WTC11 (cell line): ENCODE measurements around the gene DNAJB11. TPM values are rescaled to one million over a fixed set of nuclear protein-coding genes. Genes with fewer than 3 reads are reported as not detected.

Source experiments
- ELF4 ChIP-seq: sonication (generic); formaldehyde crosslinking; IDR thresholded peaks from 2 replicates; pipeline ENCODE4 v1.8.1; 2022; ENCODE audit warnings: low read depth, mild to moderate bottlenecking, moderate library complexity, missing genetic modification reagents
- FOXJ3 ChIP-seq: sonication (generic); formaldehyde crosslinking; IDR thresholded peaks from 2 replicates; pipeline ENCODE4 v1.9.0; 2021; ENCODE audit warnings: missing genetic modification reagents, mild to moderate bottlenecking, borderline replicate concordance
- NFATC4 ChIP-seq: fragments of 250-450 bp; sonication (Bioruptor Pico); IDR thresholded peaks from 2 replicates; pipeline ENCODE4 v1.9.0; 2021; ENCODE audit warnings: mild to moderate bottlenecking
- SMAD4 ChIP-seq: sonication (generic); formaldehyde crosslinking; IDR thresholded peaks from 2 replicates; pipeline ENCODE4 v1.8.0; 2022; ENCODE audit warnings: mild to moderate bottlenecking, missing genetic modification reagents
- ZNF219 ChIP-seq: sonication (generic); formaldehyde crosslinking; IDR thresholded peaks from 2 replicates; pipeline ENCODE4 v1.8.0; 2023; ENCODE audit warnings: missing genetic modification reagents, mild to moderate bottlenecking, borderline replicate concordance
- total RNA-seq: library from RNA; stranded (reverse); gene quantifications from 3 replicates; pipeline ENCODE4 v1.2.3, GENCODE V29; 2021
- TF ChIP-seq, protein P1 (sequence below): fragments of 250-450 bp; sonication (Bioruptor Pico); IDR thresholded peaks from 2 replicates; pipeline ENCODE4 v1.9.0; 2021; ENCODE audit warnings: mild to moderate bottlenecking, borderline replicate concordance
- TF ChIP-seq, protein P2 (sequence below): sonication (generic); formaldehyde crosslinking; IDR thresholded peaks from 2 replicates; pipeline ENCODE4 v1.8.1; 2023; ENCODE audit warnings: mild to moderate bottlenecking, moderate library complexity, missing genetic modification reagents
- TF ChIP-seq, protein P3 (sequence below): fragments of 250-450 bp; sonication (Bioruptor Pico); IDR thresholded peaks from 2 replicates; pipeline ENCODE4 v2.1.2; 2022; ENCODE audit warnings: mild to moderate bottlenecking, moderate library complexity
- TF ChIP-seq, protein P4 (sequence below): sonication (generic); formaldehyde crosslinking; IDR thresholded peaks from 2 replicates; pipeline ENCODE4 v1.8.1; 2022; ENCODE audit warnings: low read depth, missing genetic modification reagents, borderline replicate concordance
- TF ChIP-seq, protein P5 (sequence below): fragments of 200-600 bp; IDR thresholded peaks from 2 replicates; pipeline ENCODE4 v1.8.0; 2022; ENCODE audit warnings: antibody characterized with exemption
- TF ChIP-seq, protein P6 (sequence below): sonication (generic); formaldehyde crosslinking; IDR thresholded peaks from 2 replicates; pipeline ENCODE4 v1.8.0; 2022; ENCODE audit warnings: mild to moderate bottlenecking, missing genetic modification reagents
- TF ChIP-seq, protein P7 (sequence below): sonication (generic); formaldehyde crosslinking; IDR thresholded peaks from 2 replicates; pipeline ENCODE4 v1.8.0; 2023; ENCODE audit warnings: mild to moderate bottlenecking, missing genetic modification reagents

DNAJB11 gene
- total RNA-seq, 1 experiment from 2014 or later, result 56.3 TPM

DNA sequence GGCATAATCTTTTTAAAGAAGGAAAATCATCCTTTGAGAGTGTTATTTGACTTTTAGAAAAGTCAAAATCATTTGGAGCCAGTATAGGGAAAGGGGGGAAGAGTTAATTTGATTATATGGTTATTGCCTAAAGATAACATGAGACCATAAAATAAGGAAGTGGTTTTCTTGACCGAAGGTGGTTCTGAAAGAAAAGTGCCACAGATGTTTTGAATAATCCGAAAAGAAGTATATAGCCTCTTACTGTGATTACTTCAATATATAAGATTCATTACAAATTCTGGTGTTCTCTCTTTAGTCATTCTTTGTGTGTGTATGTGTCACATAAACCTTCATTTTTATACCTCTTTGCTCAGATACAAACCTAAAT, 1.1 kb downstream of the DNAJB11 start (continued):
- TF ChIP-seq, protein P1, sequence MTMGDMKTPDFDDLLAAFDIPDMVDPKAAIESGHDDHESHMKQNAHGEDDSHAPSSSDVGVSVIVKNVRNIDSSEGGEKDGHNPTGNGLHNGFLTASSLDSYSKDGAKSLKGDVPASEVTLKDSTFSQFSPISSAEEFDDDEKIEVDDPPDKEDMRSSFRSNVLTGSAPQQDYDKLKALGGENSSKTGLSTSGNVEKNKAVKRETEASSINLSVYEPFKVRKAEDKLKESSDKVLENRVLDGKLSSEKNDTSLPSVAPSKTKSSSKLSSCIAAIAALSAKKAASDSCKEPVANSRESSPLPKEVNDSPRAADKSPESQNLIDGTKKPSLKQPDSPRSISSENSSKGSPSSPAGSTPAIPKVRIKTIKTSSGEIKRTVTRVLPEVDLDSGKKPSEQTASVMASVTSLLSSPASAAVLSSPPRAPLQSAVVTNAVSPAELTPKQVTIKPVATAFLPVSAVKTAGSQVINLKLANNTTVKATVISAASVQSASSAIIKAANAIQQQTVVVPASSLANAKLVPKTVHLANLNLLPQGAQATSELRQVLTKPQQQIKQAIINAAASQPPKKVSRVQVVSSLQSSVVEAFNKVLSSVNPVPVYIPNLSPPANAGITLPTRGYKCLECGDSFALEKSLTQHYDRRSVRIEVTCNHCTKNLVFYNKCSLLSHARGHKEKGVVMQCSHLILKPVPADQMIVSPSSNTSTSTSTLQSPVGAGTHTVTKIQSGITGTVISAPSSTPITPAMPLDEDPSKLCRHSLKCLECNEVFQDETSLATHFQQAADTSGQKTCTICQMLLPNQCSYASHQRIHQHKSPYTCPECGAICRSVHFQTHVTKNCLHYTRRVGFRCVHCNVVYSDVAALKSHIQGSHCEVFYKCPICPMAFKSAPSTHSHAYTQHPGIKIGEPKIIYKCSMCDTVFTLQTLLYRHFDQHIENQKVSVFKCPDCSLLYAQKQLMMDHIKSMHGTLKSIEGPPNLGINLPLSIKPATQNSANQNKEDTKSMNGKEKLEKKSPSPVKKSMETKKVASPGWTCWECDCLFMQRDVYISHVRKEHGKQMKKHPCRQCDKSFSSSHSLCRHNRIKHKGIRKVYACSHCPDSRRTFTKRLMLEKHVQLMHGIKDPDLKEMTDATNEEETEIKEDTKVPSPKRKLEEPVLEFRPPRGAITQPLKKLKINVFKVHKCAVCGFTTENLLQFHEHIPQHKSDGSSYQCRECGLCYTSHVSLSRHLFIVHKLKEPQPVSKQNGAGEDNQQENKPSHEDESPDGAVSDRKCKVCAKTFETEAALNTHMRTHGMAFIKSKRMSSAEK, result no peak
- TF ChIP-seq FOXJ3 (CRISPR knock-in tag) (no peak), ZNF219 (no peak), ELF4 (CRISPR knock-in tag) (no peak), NFATC4 (no peak), SMAD4 (CRISPR knock-in tag) (no peak)
- TF ChIP-seq, protein P2, sequence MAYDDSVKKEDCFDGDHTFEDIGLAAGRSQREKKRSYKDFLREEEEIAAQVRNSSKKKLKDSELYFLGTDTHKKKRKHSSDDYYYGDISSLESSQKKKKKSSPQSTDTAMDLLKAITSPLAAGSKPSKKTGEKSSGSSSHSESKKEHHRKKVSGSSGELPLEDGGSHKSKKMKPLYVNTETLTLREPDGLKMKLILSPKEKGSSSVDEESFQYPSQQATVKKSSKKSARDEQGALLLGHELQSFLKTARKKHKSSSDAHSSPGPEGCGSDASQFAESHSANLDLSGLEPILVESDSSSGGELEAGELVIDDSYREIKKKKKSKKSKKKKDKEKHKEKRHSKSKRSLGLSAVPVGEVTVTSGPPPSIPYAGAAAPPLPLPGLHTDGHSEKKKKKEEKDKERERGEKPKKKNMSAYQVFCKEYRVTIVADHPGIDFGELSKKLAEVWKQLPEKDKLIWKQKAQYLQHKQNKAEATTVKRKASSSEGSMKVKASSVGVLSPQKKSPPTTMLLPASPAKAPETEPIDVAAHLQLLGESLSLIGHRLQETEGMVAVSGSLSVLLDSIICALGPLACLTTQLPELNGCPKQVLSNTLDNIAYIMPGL (CRISPR knock-in tag), result no peak
- TF ChIP-seq, protein P3, sequence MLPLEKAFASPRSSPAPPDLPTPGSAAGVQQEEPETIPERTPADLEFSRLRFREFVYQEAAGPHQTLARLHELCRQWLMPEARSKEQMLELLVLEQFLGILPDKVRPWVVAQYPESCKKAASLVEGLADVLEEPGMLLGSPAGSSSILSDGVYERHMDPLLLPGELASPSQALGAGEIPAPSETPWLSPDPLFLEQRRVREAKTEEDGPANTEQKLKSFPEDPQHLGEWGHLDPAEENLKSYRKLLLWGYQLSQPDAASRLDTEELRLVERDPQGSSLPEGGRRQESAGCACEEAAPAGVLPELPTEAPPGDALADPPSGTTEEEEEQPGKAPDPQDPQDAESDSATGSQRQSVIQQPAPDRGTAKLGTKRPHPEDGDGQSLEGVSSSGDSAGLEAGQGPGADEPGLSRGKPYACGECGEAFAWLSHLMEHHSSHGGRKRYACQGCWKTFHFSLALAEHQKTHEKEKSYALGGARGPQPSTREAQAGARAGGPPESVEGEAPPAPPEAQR (CRISPR knock-in tag), result no peak
- TF ChIP-seq, protein P4, sequence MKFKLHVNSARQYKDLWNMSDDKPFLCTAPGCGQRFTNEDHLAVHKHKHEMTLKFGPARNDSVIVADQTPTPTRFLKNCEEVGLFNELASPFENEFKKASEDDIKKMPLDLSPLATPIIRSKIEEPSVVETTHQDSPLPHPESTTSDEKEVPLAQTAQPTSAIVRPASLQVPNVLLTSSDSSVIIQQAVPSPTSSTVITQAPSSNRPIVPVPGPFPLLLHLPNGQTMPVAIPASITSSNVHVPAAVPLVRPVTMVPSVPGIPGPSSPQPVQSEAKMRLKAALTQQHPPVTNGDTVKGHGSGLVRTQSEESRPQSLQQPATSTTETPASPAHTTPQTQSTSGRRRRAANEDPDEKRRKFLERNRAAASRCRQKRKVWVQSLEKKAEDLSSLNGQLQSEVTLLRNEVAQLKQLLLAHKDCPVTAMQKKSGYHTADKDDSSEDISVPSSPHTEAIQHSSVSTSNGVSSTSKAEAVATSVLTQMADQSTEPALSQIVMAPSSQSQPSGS, result no peak
- TF ChIP-seq, protein P5, sequence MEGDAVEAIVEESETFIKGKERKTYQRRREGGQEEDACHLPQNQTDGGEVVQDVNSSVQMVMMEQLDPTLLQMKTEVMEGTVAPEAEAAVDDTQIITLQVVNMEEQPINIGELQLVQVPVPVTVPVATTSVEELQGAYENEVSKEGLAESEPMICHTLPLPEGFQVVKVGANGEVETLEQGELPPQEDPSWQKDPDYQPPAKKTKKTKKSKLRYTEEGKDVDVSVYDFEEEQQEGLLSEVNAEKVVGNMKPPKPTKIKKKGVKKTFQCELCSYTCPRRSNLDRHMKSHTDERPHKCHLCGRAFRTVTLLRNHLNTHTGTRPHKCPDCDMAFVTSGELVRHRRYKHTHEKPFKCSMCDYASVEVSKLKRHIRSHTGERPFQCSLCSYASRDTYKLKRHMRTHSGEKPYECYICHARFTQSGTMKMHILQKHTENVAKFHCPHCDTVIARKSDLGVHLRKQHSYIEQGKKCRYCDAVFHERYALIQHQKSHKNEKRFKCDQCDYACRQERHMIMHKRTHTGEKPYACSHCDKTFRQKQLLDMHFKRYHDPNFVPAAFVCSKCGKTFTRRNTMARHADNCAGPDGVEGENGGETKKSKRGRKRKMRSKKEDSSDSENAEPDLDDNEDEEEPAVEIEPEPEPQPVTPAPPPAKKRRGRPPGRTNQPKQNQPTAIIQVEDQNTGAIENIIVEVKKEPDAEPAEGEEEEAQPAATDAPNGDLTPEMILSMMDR, result no peak
- TF ChIP-seq, protein P6, sequence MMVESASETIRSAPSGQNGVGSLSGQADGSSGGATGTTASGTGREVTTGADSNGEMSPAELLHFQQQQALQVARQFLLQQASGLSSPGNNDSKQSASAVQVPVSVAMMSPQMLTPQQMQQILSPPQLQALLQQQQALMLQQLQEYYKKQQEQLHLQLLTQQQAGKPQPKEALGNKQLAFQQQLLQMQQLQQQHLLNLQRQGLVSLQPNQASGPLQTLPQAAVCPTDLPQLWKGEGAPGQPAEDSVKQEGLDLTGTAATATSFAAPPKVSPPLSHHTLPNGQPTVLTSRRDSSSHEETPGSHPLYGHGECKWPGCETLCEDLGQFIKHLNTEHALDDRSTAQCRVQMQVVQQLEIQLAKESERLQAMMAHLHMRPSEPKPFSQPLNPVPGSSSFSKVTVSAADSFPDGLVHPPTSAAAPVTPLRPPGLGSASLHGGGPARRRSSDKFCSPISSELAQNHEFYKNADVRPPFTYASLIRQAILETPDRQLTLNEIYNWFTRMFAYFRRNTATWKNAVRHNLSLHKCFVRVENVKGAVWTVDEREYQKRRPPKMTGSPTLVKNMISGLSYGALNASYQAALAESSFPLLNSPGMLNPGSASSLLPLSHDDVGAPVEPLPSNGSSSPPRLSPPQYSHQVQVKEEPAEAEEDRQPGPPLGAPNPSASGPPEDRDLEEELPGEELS, result no peak
- TF ChIP-seq, protein P7, sequence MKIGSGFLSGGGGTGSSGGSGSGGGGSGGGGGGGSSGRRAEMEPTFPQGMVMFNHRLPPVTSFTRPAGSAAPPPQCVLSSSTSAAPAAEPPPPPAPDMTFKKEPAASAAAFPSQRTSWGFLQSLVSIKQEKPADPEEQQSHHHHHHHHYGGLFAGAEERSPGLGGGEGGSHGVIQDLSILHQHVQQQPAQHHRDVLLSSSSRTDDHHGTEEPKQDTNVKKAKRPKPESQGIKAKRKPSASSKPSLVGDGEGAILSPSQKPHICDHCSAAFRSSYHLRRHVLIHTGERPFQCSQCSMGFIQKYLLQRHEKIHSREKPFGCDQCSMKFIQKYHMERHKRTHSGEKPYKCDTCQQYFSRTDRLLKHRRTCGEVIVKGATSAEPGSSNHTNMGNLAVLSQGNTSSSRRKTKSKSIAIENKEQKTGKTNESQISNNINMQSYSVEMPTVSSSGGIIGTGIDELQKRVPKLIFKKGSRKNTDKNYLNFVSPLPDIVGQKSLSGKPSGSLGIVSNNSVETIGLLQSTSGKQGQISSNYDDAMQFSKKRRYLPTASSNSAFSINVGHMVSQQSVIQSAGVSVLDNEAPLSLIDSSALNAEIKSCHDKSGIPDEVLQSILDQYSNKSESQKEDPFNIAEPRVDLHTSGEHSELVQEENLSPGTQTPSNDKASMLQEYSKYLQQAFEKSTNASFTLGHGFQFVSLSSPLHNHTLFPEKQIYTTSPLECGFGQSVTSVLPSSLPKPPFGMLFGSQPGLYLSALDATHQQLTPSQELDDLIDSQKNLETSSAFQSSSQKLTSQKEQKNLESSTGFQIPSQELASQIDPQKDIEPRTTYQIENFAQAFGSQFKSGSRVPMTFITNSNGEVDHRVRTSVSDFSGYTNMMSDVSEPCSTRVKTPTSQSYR (CRISPR knock-in tag), result no peak
